GM12878 (cell line): ENCODE measurements around the gene AMH. TPM values are rescaled to one million over a fixed set of nuclear protein-coding genes. Genes with fewer than 3 reads are reported as not detected.

Experiments used
- ASH2L ChIP-seq: fragments of 300-600, 200-600 bp; sonication (generic); IDR thresholded peaks from 2 replicates; pipeline ENCODE4 v1.6.1; 2017; ENCODE audit warnings: low read depth, mild to moderate bottlenecking, borderline replicate concordance
- BHLHE40 ChIP-seq, 2 experiments: fragments of 450-650 bp in 1 of 2; IDR thresholded peaks; 2 replicates each; pipeline ENCODE4 v1.6.1; 2011 to 2017; ENCODE audit warnings: low read depth in 2 of 2, borderline replicate concordance in 1 of 2, improper control_type of control experiment in 1 of 2, low read length in 1 of 2, mild to moderate bottlenecking in 1 of 2
- BMI1 ChIP-seq: fragments of 450-650 bp; IDR thresholded peaks from 2 replicates; pipeline ENCODE4 v1.6.1; 2016; ENCODE audit warnings: mild to moderate bottlenecking, moderate library complexity, borderline replicate concordance
- CBX3 ChIP-seq: fragments of 200-600 bp; sonication (generic); IDR thresholded peaks from 2 replicates; pipeline ENCODE4 v1.6.1; 2016; ENCODE audit warnings: low read depth, borderline replicate concordance
- DPF2 ChIP-seq: fragments of 450-650 bp; IDR thresholded peaks from 2 replicates; pipeline ENCODE4 v1.6.1; 2017; ENCODE audit warnings: mild to moderate bottlenecking
- EP300 ChIP-seq, 2 experiments: fragments of 150-350 bp in 1 of 2; IDR thresholded peaks; 2 replicates each; pipeline ENCODE4 v1.6.1; 2011 to 2012; ENCODE audit warnings: low read depth in 2 of 2, low read length in 2 of 2, borderline replicate concordance in 1 of 2, improper control_type of control experiment in 1 of 2, inconsistent platforms in 1 of 2; ENCODE audit not compliant: control insufficient read depth in 1 of 2
- JUND ChIP-seq: IDR thresholded peaks from 2 replicates; pipeline ENCODE4 v1.6.1; 2012; ENCODE audit warnings: low read depth, mild to moderate bottlenecking, low read length, improper control_type of control experiment, moderate library complexity
- KDM1A ChIP-seq: fragments of 200-600 bp; sonication (generic); IDR thresholded peaks from 2 replicates; pipeline ENCODE4 v1.6.1; 2016; ENCODE audit warnings: borderline replicate concordance
- MEF2B ChIP-seq: fragments of 450-650 bp; IDR thresholded peaks from 2 replicates; pipeline ENCODE4 v1.6.1; 2018; ENCODE audit warnings: mild to moderate bottlenecking, moderate library complexity; ENCODE audit not compliant: partially characterized antibody, poor library complexity, severe bottlenecking
- MTA2 ChIP-seq: fragments of 450-650 bp; IDR thresholded peaks from 2 replicates; pipeline ENCODE4 v1.6.1; 2016; ENCODE audit warnings: low read depth, mild to moderate bottlenecking, moderate library complexity
- RAD21 ChIP-seq: IDR thresholded peaks from 2 replicates; pipeline ENCODE4 v1.6.1; 2011; ENCODE audit warnings: mild to moderate bottlenecking, low read depth, low read length, moderate library complexity; ENCODE audit not compliant: insufficient read depth
- RELA ChIP-seq: fragments of 450-650 bp; IDR thresholded peaks from 2 replicates; pipeline ENCODE4 v1.8.0; 2014; ENCODE audit warnings: borderline replicate concordance; ENCODE audit not compliant: partially characterized antibody
- polyA plus RNA-seq, 11 experiments: library from polyadenylated mRNA; depleted of rRNA in 4 of 11; unstranded in 6 of 11; stranded (reverse) in 5 of 11; fragments of >200 nt; fragmentation: Nextera tagmentation in 4 of 11; fragmentation: Illumina TruSeq in 1 of 11; extraction: Ambion mirVana in 4 of 11; extraction: Trizol in 1 of 11; gene quantifications; 1 replicate in 1 of 11; 2 replicates in 10 of 11; pipeline versions ENCODE4 v1.2.1 to v1.2.3, GENCODE V29; 2011 to 2016; ENCODE audit warnings: inconsistent platforms in 2 of 11, missing spikeins in 2 of 11, low read depth in 1 of 11
- total RNA-seq, 4 experiments: library from RNA; depleted of rRNA in 3 of 4; stranded (reverse); fragments of >200 nt in 3 of 4; fragmentation: Illumina TruSeq in 1 of 4; extraction: Trizol in 1 of 4; gene quantifications; 2 replicates each; pipeline versions ENCODE4 v1.2.1 to v1.2.3, GENCODE V29; 2013 to 2021
- TF ChIP-seq, protein P1 (sequence below): fragments of 450-650 bp; IDR thresholded peaks from 2 replicates; pipeline ENCODE4 v1.6.1; 2017; ENCODE audit warnings: mild to moderate bottlenecking, moderate library complexity
- TF ChIP-seq, protein P2 (sequence below): fragments of 450-650 bp; IDR thresholded peaks from 2 replicates; pipeline ENCODE4 v1.6.1; 2016; ENCODE audit warnings: mild to moderate bottlenecking
- TF ChIP-seq, protein P3 (sequence below): fragments of 450-650 bp; IDR thresholded peaks from 2 replicates; pipeline ENCODE4 v1.6.1; 2016; ENCODE audit warnings: mild to moderate bottlenecking, moderate library complexity, borderline replicate concordance
- TF ChIP-seq, protein P4 (sequence below): fragments of 450-650 bp; IDR thresholded peaks from 2 replicates; pipeline ENCODE4 v1.6.1; 2017; ENCODE audit warnings: borderline replicate concordance
- TF ChIP-seq, protein P5 (sequence below): fragments of 450-650 bp; IDR thresholded peaks from 2 replicates; pipeline ENCODE4 v1.6.1; 2016; ENCODE audit warnings: mild to moderate bottlenecking

AMH gene
- total and polyA plus RNA-seq, 10 of the 15 experiments (the other 5 are each of a cell fraction or from before 2014, with no cell fraction given) = 0.17 to 3.5 (median 0.81) TPM; not detected in 4

DNA sequence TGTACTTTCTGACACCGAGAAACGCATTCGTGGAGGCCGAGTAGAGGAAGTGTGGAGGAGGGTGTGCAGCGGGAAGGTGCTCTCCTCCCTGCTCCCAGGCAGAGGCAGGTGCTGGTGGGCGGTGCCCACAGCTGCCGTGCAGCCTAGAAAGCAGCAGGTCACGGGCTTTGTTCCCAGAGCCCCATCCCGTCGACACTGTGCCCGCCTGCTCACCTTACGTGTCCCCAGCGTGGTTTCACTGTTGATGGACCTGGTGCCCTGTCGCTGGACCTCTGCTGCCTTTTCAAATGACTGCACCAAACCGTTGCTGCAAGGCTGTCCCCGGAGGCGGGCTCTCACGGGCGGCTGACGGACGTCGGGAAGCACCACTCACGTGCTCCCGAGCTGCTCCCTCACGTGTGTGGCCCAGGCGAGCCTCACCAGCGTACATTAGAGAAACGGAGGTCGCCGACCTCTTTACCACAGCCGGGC is 33.8 kb upstream of the AMH start (continued):
- TF ChIP-seq, protein P1, sequence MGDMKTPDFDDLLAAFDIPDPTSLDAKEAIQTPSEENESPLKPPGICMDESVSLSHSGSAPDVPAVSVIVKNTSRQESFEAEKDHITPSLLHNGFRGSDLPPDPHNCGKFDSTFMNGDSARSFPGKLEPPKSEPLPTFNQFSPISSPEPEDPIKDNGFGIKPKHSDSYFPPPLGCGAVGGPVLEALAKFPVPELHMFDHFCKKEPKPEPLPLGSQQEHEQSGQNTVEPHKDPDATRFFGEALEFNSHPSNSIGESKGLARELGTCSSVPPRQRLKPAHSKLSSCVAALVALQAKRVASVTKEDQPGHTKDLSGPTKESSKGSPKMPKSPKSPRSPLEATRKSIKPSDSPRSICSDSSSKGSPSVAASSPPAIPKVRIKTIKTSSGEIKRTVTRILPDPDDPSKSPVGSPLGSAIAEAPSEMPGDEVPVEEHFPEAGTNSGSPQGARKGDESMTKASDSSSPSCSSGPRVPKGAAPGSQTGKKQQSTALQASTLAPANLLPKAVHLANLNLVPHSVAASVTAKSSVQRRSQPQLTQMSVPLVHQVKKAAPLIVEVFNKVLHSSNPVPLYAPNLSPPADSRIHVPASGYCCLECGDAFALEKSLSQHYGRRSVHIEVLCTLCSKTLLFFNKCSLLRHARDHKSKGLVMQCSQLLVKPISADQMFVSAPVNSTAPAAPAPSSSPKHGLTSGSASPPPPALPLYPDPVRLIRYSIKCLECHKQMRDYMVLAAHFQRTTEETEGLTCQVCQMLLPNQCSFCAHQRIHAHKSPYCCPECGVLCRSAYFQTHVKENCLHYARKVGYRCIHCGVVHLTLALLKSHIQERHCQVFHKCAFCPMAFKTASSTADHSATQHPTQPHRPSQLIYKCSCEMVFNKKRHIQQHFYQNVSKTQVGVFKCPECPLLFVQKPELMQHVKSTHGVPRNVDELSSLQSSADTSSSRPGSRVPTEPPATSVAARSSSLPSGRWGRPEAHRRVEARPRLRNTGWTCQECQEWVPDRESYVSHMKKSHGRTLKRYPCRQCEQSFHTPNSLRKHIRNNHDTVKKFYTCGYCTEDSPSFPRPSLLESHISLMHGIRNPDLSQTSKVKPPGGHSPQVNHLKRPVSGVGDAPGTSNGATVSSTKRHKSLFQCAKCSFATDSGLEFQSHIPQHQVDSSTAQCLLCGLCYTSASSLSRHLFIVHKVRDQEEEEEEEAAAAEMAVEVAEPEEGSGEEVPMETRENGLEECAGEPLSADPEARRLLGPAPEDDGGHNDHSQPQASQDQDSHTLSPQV = no peak
- no peak for TF ChIP-seq ASH2L
- no peak for TF ChIP-seq EP300 (IDR thresholded peaks at IDR 0.05; ENCODE audit: borderline replicate concordance in 1 of 2, control insufficient read depth in 1 of 2, low read depth in 2 of 2, low read length in 2 of 2)
- no peak for TF ChIP-seq DPF2
- TF ChIP-seq JUND = no peak
- TF ChIP-seq, protein P2, sequence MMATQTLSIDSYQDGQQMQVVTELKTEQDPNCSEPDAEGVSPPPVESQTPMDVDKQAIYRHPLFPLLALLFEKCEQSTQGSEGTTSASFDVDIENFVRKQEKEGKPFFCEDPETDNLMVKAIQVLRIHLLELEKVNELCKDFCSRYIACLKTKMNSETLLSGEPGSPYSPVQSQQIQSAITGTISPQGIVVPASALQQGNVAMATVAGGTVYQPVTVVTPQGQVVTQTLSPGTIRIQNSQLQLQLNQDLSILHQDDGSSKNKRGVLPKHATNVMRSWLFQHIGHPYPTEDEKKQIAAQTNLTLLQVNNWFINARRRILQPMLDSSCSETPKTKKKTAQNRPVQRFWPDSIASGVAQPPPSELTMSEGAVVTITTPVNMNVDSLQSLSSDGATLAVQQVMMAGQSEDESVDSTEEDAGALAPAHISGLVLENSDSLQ = peak; percentile 90
- no peak for TF ChIP-seq MTA2
- no peak for TF ChIP-seq CBX3
- TF ChIP-seq, protein P3, sequence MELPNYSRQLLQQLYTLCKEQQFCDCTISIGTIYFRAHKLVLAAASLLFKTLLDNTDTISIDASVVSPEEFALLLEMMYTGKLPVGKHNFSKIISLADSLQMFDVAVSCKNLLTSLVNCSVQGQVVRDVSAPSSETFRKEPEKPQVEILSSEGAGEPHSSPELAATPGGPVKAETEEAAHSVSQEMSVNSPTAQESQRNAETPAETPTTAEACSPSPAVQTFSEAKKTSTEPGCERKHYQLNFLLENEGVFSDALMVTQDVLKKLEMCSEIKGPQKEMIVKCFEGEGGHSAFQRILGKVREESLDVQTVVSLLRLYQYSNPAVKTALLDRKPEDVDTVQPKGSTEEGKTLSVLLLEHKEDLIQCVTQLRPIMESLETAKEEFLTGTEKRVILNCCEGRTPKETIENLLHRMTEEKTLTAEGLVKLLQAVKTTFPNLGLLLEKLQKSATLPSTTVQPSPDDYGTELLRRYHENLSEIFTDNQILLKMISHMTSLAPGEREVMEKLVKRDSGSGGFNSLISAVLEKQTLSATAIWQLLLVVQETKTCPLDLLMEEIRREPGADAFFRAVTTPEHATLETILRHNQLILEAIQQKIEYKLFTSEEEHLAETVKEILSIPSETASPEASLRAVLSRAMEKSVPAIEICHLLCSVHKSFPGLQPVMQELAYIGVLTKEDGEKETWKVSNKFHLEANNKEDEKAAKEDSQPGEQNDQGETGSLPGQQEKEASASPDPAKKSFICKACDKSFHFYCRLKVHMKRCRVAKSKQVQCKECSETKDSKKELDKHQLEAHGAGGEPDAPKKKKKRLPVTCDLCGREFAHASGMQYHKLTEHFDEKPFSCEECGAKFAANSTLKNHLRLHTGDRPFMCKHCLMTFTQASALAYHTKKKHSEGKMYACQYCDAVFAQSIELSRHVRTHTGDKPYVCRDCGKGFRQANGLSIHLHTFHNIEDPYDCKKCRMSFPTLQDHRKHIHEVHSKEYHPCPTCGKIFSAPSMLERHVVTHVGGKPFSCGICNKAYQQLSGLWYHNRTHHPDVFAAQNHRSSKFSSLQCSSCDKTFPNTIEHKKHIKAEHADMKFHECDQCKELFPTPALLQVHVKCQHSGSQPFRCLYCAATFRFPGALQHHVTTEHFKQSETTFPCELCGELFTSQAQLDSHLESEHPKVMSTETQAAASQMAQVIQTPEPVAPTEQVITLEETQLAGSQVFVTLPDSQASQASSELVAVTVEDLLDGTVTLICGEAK = no peak
- no peak for TF ChIP-seq BMI1
- TF ChIP-seq MEF2B = no peak
- peak in 1 of 2 experiments; percentile 65; a peak in 1 of 4 replicates for TF ChIP-seq BHLHE40 (IDR thresholded peaks at IDR 0.05; ENCODE audit: borderline replicate concordance in 1 of 2, low read depth in 2 of 2, low read length in 1 of 2)
- TF ChIP-seq KDM1A = no peak
- TF ChIP-seq, protein P4, sequence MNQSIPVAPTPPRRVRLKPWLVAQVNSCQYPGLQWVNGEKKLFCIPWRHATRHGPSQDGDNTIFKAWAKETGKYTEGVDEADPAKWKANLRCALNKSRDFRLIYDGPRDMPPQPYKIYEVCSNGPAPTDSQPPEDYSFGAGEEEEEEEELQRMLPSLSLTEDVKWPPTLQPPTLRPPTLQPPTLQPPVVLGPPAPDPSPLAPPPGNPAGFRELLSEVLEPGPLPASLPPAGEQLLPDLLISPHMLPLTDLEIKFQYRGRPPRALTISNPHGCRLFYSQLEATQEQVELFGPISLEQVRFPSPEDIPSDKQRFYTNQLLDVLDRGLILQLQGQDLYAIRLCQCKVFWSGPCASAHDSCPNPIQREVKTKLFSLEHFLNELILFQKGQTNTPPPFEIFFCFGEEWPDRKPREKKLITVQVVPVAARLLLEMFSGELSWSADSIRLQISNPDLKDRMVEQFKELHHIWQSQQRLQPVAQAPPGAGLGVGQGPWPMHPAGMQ = no peak
- TF ChIP-seq, protein P5, sequence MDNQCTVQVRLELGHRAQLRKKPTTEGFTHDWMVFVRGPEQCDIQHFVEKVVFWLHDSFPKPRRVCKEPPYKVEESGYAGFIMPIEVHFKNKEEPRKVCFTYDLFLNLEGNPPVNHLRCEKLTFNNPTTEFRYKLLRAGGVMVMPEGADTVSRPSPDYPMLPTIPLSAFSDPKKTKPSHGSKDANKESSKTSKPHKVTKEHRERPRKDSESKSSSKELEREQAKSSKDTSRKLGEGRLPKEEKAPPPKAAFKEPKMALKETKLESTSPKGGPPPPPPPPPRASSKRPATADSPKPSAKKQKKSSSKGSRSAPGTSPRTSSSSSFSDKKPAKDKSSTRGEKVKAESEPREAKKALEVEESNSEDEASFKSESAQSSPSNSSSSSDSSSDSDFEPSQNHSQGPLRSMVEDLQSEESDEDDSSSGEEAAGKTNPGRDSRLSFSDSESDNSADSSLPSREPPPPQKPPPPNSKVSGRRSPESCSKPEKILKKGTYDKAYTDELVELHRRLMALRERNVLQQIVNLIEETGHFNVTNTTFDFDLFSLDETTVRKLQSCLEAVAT = 0 out of 2 replicates have a peak, but pooled peaks have one; percentile 27
- TF ChIP-seq RELA = no peak
- no peak for TF ChIP-seq RAD21
- TF ChIP-seq, all 136 proteins: peak for 4
